Measurements from ENCODE around the gene TNNT3. TPM values are rescaled to one million over a fixed set of nuclear protein-coding genes. Genes with fewer than 3 reads are reported as not detected.
A peak's percentile ranks its signal among the peaks of the same experiment; 100 is the strongest.

The TNNT3 gene
- total RNA-seq, 2 donors from 2014 or later: 7.4 to 8.9 TPM

- H3K4me3 Mint-ChIP-seq: no peak overlapping the region
- no peak for DNase-seq
- H3K9me3 ChIP-seq (ENCODE audit: control insufficient read depth, low read length, poor library complexity, severe bottlenecking): no peaks in the 10 kb centered on the region
- H3K27ac Mint-ChIP-seq: peak overlapping the region; percentile 75
- ATAC-seq: no peak
- peaks cover 2% of the 10 kb centered on the region for H3K36me3 Mint-ChIP-seq (ENCODE audit: low read depth)
- H3K27me3 Mint-ChIP-seq: no peaks in the 10 kb centered on the region
- peaks cover 20% of the 10 kb centered on the region for H3K4me1 Mint-ChIP-seq
Measured at GRCh38 chr11:1887451-1888346, 31.8 kb upstream of the TNNT3 start.

GRCh38 chr11:1888347-1888753, 31.2 kb upstream of the TNNT3 start:
- no peaks in the 10 kb centered on the region for H3K9me3 ChIP-seq (ENCODE audit: control insufficient read depth, low read length, poor library complexity, severe bottlenecking)
- Mint-ChIP-seq H3K27ac (peak overlapping the region; percentile 75), H3K4me3 (peak overlapping the region; percentile 82)

GRCh38 chr11:1888811-1889210, 30.7 kb upstream of the TNNT3 start:
- H3K27me3 Mint-ChIP-seq: no peaks in the 10 kb centered on the region
- DNase-seq: no peak

More at GRCh38 chr11:1888347-1888753, 31.2 kb upstream of the TNNT3 start:
- Mint-ChIP-seq H3K4me1 (peaks cover 20% of the 10 kb centered on the region), H3K27me3 (no peaks in the 10 kb centered on the region), H3K36me3 (ENCODE audit: low read depth) (peaks cover 2% of the 10 kb centered on the region)
- DNase-seq (peak in 1 of 3 donors; percentile 10), ATAC-seq (no peak)

GRCh38 chr11:1889224-1889930, 30.1 kb upstream of the TNNT3 start:
- Mint-ChIP-seq H3K36me3 (ENCODE audit: low read depth) (peaks cover 2% of the 10 kb centered on the region), H3K27me3 (no peaks in the 10 kb centered on the region), H3K4me1 (peaks cover 23% of the 10 kb centered on the region), H3K4me3 (peak overlapping the region; percentile 82), H3K27ac (peak overlapping the region; percentile 75)
- ATAC-seq (peak; percentile 94), DNase-seq (peak; percentile 53 to 60 (median 60))
- H3K9me3 ChIP-seq (ENCODE audit: control insufficient read depth, low read length, poor library complexity, severe bottlenecking): no peaks in the 10 kb centered on the region

More at GRCh38 chr11:1888811-1889210, 30.7 kb upstream of the TNNT3 start:
- no peaks in the 10 kb centered on the region for H3K9me3 ChIP-seq (ENCODE audit: control insufficient read depth, low read length, poor library complexity, severe bottlenecking)
- peak overlapping the region; percentile 82 for H3K4me3 Mint-ChIP-seq
- H3K36me3 Mint-ChIP-seq (ENCODE audit: low read depth): peaks cover 2% of the 10 kb centered on the region
- peaks cover 24% of the 10 kb centered on the region for H3K4me1 Mint-ChIP-seq
- ATAC-seq: peak; percentile 13
- peak overlapping the region; percentile 75 for H3K27ac Mint-ChIP-seq

GRCh38 chr11:1889941-1890855, 29.3 kb upstream of the TNNT3 start:
- H3K9me3 ChIP-seq (ENCODE audit: control insufficient read depth, low read length, poor library complexity, severe bottlenecking): no peaks in the 10 kb centered on the region
- Mint-ChIP-seq H3K36me3 (ENCODE audit: low read depth) (peaks cover 2% of the 10 kb centered on the region), H3K4me3 (peak overlapping the region; percentile 82), H3K27me3 (no peaks in the 10 kb centered on the region), H3K4me1 (peaks cover 23% of the 10 kb centered on the region), H3K27ac (peak overlapping the region; percentile 75)
- ATAC-seq (no peak), DNase-seq (no peak)

GRCh38 chr11:1890856-1891830, 28.4 kb upstream of the TNNT3 start:
- Mint-ChIP-seq H3K27me3 (no peaks in the 10 kb centered on the region), H3K4me1 (peaks cover 23% of the 10 kb centered on the region), H3K27ac (peak overlapping the region; percentile 29), H3K4me3 (peak overlapping the region; percentile 82), H3K36me3 (ENCODE audit: low read depth) (peaks cover 2% of the 10 kb centered on the region)
- no peak for ATAC-seq
- no peak for DNase-seq
- H3K9me3 ChIP-seq (ENCODE audit: control insufficient read depth, low read length, poor library complexity, severe bottlenecking): no peaks in the 10 kb centered on the region

- Mint-ChIP-seq H3K4me3 (peak within 1 kb of the TSS; percentile 82), H3K36me3 (ENCODE audit: low read depth) (peaks cover 2% of the 10 kb centered on the region), H3K27ac (peak within 1 kb of the TSS; percentile 29)
Measured at GRCh38 chr11:1891831-1892115, 27.7 kb upstream of the TNNT3 start, which contains the start of gene PRR33. Gene PRR33 (minus strand): TSS chr11:1891895. CDS start chr11:1890584, 1,311 bp downstream.

GRCh38 chr11:1892116-1892515, 27.4 kb upstream of the TNNT3 start:
- Mint-ChIP-seq H3K36me3 (ENCODE audit: low read depth) (peaks cover 2% of the 10 kb centered on the region), H3K27me3 (peaks cover 5% of the 10 kb centered on the region), H3K4me3 (no peak overlapping the region), H3K4me1 (peaks cover 23% of the 10 kb centered on the region), H3K27ac (no peak overlapping the region)
- H3K9me3 ChIP-seq (ENCODE audit: control insufficient read depth, low read length, poor library complexity, severe bottlenecking): no peaks in the 10 kb centered on the region
- no peak for DNase-seq
- no peak for ATAC-seq

More at GRCh38 chr11:1891831-1892115, 27.7 kb upstream of the TNNT3 start, which contains the start of gene PRR33:
- no peak for DNase-seq
- H3K4me1 Mint-ChIP-seq: peaks cover 23% of the 10 kb centered on the region
- H3K9me3 ChIP-seq (ENCODE audit: control insufficient read depth, low read length, poor library complexity, severe bottlenecking): no peaks in the 10 kb centered on the region
- peaks cover 2% of the 10 kb centered on the region for H3K27me3 Mint-ChIP-seq
- no peak for ATAC-seq

GRCh38 chr11:1892558-1892957, 26.9 kb upstream of the TNNT3 start:
- Mint-ChIP-seq H3K27ac (no peak overlapping the region), H3K4me3 (peak overlapping the region; percentile 2)
- no peak for DNase-seq

GRCh38 chr11:1893581-1894359, 25.7 kb upstream of the TNNT3 start:
- DNase-seq: no peak
- H3K27me3 Mint-ChIP-seq: peaks cover 14% of the 10 kb centered on the region
- peaks cover 13% of the 10 kb centered on the region for H3K4me1 Mint-ChIP-seq
- H3K4me3 Mint-ChIP-seq: no peak overlapping the region
- H3K27ac Mint-ChIP-seq: no peak overlapping the region
- no peak for ATAC-seq
- no peaks in the 10 kb centered on the region for H3K36me3 Mint-ChIP-seq (ENCODE audit: low read depth)
- no peaks in the 10 kb centered on the region for H3K9me3 ChIP-seq (ENCODE audit: control insufficient read depth, low read length, poor library complexity, severe bottlenecking)

More at GRCh38 chr11:1892558-1892957, 26.9 kb upstream of the TNNT3 start:
- H3K4me1 Mint-ChIP-seq: peaks cover 23% of the 10 kb centered on the region
- H3K9me3 ChIP-seq (ENCODE audit: control insufficient read depth, low read length, poor library complexity, severe bottlenecking): no peaks in the 10 kb centered on the region
- ATAC-seq: no peak
- H3K36me3 Mint-ChIP-seq (ENCODE audit: low read depth): peaks cover 2% of the 10 kb centered on the region
- peaks cover 10% of the 10 kb centered on the region for H3K27me3 Mint-ChIP-seq

GRCh38 chr11:1894759-1895158, 24.7 kb upstream of the TNNT3 start:
- no peak overlapping the region for H3K4me3 Mint-ChIP-seq
- H3K4me1 Mint-ChIP-seq: peaks cover 5% of the 10 kb centered on the region
- DNase-seq (no peak), ATAC-seq (no peak)
- peaks cover 20% of the 10 kb centered on the region for H3K27me3 Mint-ChIP-seq
- no peaks in the 10 kb centered on the region for H3K9me3 ChIP-seq (ENCODE audit: control insufficient read depth, low read length, poor library complexity, severe bottlenecking)
- H3K27ac Mint-ChIP-seq: no peak overlapping the region
- H3K36me3 Mint-ChIP-seq (ENCODE audit: low read depth): no peaks in the 10 kb centered on the region
